OCI-LY1 (cell line): ENCODE results near the gene GGT5.

Source experiments
- CTCF ChIP-seq: fragments of 200-600 bp; sonication (generic), shearing (Covaris generic); IDR thresholded peaks from 2 replicates; pipeline ENCODE4 v1.5.1; 2017; ENCODE audit warnings: mild to moderate bottlenecking, antibody characterized with exemption, low read length, moderate library complexity, mixed read lengths
- EZH2 ChIP-seq: fragments of 200-600 bp; sonication (generic), shearing (Covaris generic); IDR thresholded peaks from 2 replicates; pipeline ENCODE4 v1.8.0; 2017; ENCODE audit warnings: borderline replicate concordance, mixed run types, mild to moderate bottlenecking, antibody characterized with exemption, low read length, moderate library complexity, mixed read lengths

DNA sequence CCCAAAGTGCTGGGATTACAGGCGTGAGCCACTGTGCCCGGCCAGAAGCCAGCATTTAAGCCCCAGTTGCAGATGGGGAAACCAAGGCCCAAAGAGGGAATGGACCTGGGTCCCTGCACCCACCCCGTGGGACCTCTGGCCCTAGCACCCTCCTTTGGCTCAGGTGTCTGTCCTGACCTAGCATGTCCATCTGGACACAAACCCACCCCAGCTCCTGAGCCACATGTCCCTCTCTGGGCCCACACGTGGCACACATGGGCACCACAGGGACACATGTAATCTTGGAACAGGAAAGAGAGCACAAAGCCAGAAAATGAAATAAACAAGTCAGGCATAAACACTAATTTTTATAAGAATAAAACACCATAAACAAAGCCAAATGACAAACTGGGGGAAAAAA lies 9.6 kb downstream of the GGT5 start:
- TF ChIP-seq EZH2 (no peak), CTCF (no peak)
